KG1 (cell line): ENCODE data around the gene AK4.
"Not testable (repeated sequence)": the region's sequence is repeated elsewhere in the genome, so short reads cannot be mapped to it uniquely, and the experiment has no call there.

Experiments
- DNase-seq: peaks from one replicate; lab custom pipeline; 2025; lab: John Stamatoyannopoulos, UW

The AK4 gene

GRCh38 chr1:65148178-65148547 lies at the start of gene AK4:
AK4 (plus strand) TSS chr1:65148203; CDS start chr1:65148408, 205 bp downstream.
- not testable (repeated sequence) for DNase-seq

- no peak for DNase-seq
Observed at GRCh38 chr1:65103807-65104206, 44.2 kb upstream of the AK4 start.

- DNase-seq, result no peak
Observed at GRCh38 chr1:65104854-65105534, 43.0 kb upstream of the AK4 start.

GRCh38 chr1:65105596-65105995 lies 42.4 kb upstream of the AK4 start:
- DNase-seq, result no peak

GRCh38 chr1:65108025-65108642 lies 39.9 kb upstream of the AK4 start:
- no peak for DNase-seq

GRCh38 chr1:65109487-65109886 lies 38.5 kb upstream of the AK4 start:
- no peak for DNase-seq

GRCh38 chr1:65112811-65113210 lies 35.2 kb upstream of the AK4 start:
- no peak for DNase-seq

- DNase-seq, result no peak
Observed at GRCh38 chr1:65113298-65113697, 34.7 kb upstream of the AK4 start.

- no peak for DNase-seq
Observed at GRCh38 chr1:65114322-65114721, 33.7 kb upstream of the AK4 start.

- DNase-seq, result no peak
Observed at GRCh38 chr1:65119951-65120350, 28.1 kb upstream of the AK4 start.

- not testable (repeated sequence) for DNase-seq
Observed at GRCh38 chr1:65129104-65129503, 18.9 kb upstream of the AK4 start.

- no peak for DNase-seq
Observed at GRCh38 chr1:65138524-65138923, 9.5 kb upstream of the AK4 start.

GRCh38 chr1:65139793-65140192 lies 8.2 kb upstream of the AK4 start:
- not testable (repeated sequence) for DNase-seq

GRCh38 chr1:65141394-65141793 lies 6.6 kb upstream of the AK4 start:
- DNase-seq, result no peak

GRCh38 chr1:65141918-65142317 lies 6.1 kb upstream of the AK4 start:
- DNase-seq, result no peak

- not testable (repeated sequence) for DNase-seq
Observed at GRCh38 chr1:65143112-65143658, 4.8 kb upstream of the AK4 start.

- DNase-seq, result no peak
Observed at GRCh38 chr1:65146908-65147423, 1.0 kb upstream of the AK4 start.

- DNase-seq, result no peak
Observed at GRCh38 chr1:65147424-65148177, 402 bp upstream of the AK4 start.

- DNase-seq, result peak; percentile 38
Observed at GRCh38 chr1:65148548-65149350, 746 bp downstream of the AK4 start.

- DNase-seq, result no peak
Observed at GRCh38 chr1:65149351-65150107, 1.5 kb downstream of the AK4 start.

GRCh38 chr1:65150108-65150463 lies 2.1 kb downstream of the AK4 start:
- DNase-seq, result no peak
